SK-N-SH treated with all-trans-retinoic acid at 6 μM for 48 hours (cell line): Measurements from ENCODE around the gene NFAM1.

Source experiments
- ARNTL ChIP-seq: fragments of 450-650 bp; formaldehyde crosslinking; IDR thresholded peaks from 2 replicates; pipeline ENCODE4 v1.5.0; 2020; ENCODE audit warnings: low read depth, mild to moderate bottlenecking, moderate library complexity, borderline replicate concordance
- CSDC2 ChIP-seq: fragments of 250-450 bp; sonication (Bioruptor Pico); IDR thresholded peaks from 2 replicates; pipeline ENCODE4 v1.5.0; 2020; ENCODE audit warnings: mild to moderate bottlenecking, moderate library complexity
- ESRRG ChIP-seq: fragments of 250-450 bp; sonication (Bioruptor Pico); IDR thresholded peaks from 2 replicates; pipeline ENCODE4 v1.6.1; 2021; ENCODE audit warnings: mild to moderate bottlenecking
- GLIS3 ChIP-seq: fragments of 250-450 bp; sonication (Bioruptor Pico); IDR thresholded peaks from 2 replicates; pipeline ENCODE4 v1.5.0; 2020; ENCODE audit warnings: mild to moderate bottlenecking, moderate library complexity
- OSR1 ChIP-seq: fragments of 250-450 bp; sonication (Bioruptor Pico); IDR thresholded peaks from 2 replicates; pipeline ENCODE4 v1.8.0; 2022; ENCODE audit warnings: moderate library complexity, mild to moderate bottlenecking, inconsistent platforms
- PPARA ChIP-seq: fragments of 250-450 bp; sonication (Bioruptor Pico); IDR thresholded peaks from 2 replicates; pipeline ENCODE4 v1.5.0; 2020; ENCODE audit warnings: mild to moderate bottlenecking, borderline replicate concordance
- RARB ChIP-seq: fragments of 250-450 bp; sonication (Bioruptor Pico); IDR thresholded peaks from 2 replicates; pipeline ENCODE4 v1.8.0; 2021; ENCODE audit warnings: mild to moderate bottlenecking, moderate library complexity
- SNAI2 ChIP-seq: fragments of 250-450 bp; sonication (Bioruptor Pico); IDR thresholded peaks from 2 replicates; pipeline ENCODE4 v1.5.0; 2020; ENCODE audit warnings: mild to moderate bottlenecking, moderate library complexity
- ZFP3 ChIP-seq: fragments of 250-450 bp; sonication (Bioruptor Pico); IDR thresholded peaks from 2 replicates; pipeline ENCODE4 v1.5.0; 2020; ENCODE audit warnings: mild to moderate bottlenecking, moderate library complexity
- ZFP30 ChIP-seq: fragments of 450-650 bp; formaldehyde crosslinking; IDR thresholded peaks from 2 replicates; pipeline ENCODE4 v1.5.0; 2022; ENCODE audit warnings: mild to moderate bottlenecking, moderate library complexity
- ZNF565 ChIP-seq: fragments of 450-650 bp; formaldehyde crosslinking; conservative IDR thresholded peaks from 2 replicates; pipeline ENCODE4 v1.5.0; 2020; ENCODE audit warnings: low read depth, mild to moderate bottlenecking, moderate library complexity
- TF ChIP-seq, protein P1 (sequence below): fragments of 250-450 bp; sonication (Bioruptor Pico); IDR thresholded peaks from 2 replicates; pipeline ENCODE4 v1.8.0; 2020; ENCODE audit warnings: mild to moderate bottlenecking, moderate library complexity, borderline replicate concordance
- TF ChIP-seq, protein P2 (sequence below): fragments of 250-450 bp; sonication (Bioruptor Pico); IDR thresholded peaks from 2 replicates; pipeline ENCODE4 v1.5.1; 2021; ENCODE audit warnings: mild to moderate bottlenecking, moderate library complexity

DNA sequence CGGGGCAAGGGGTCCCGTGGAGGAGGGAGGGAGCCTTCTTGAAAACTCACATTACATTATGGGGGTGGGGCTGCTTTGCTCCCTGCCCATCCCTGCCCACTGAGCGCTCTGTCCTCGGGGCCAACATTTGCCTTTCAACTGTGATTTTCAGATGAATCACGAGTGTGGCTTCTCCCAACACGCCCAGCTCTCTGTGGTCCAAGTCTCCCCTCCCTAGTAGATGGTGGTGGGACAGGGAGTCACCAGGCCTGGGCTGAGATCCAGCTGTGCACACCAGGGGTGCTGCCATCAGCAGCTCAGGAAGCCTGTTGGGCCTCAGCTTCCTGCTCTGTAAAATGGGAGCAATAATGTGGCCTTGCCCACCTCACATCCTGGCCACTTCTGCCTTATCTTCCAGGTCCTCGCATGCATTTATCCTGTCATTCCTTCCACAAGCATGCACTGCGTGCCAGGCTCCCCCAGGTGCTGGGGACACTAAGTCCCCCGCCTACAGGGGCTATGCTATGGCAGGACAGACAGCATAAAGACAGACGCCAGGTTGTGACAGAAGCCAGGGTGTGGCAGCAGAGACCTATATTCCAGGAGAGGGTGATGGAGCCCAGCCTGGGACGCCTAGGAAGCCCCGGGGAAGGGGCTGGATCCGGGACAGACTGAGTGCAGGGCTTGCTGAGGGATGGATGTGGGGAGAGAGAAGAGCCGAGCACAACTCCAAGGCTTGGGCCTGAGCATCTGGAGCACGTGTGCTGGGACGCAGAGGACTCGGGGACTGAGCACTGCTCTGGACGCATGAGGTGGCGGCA, 30.5 kb downstream of the NFAM1 start:
- TF ChIP-seq ZNF565 (no peak), ARNTL (no peak), ESRRG (CRISPR knock-in tag) (no peak), CSDC2 (no peak), RARB (no peak), ZFP30 (CRISPR knock-in tag) (no peak), ZFP3 (CRISPR knock-in tag) (no peak), OSR1 (CRISPR knock-in tag) (no peak), PPARA (CRISPR knock-in tag) (no peak), GLIS3 (CRISPR knock-in tag) (no peak), SNAI2 (no peak)
- TF ChIP-seq, protein P1, sequence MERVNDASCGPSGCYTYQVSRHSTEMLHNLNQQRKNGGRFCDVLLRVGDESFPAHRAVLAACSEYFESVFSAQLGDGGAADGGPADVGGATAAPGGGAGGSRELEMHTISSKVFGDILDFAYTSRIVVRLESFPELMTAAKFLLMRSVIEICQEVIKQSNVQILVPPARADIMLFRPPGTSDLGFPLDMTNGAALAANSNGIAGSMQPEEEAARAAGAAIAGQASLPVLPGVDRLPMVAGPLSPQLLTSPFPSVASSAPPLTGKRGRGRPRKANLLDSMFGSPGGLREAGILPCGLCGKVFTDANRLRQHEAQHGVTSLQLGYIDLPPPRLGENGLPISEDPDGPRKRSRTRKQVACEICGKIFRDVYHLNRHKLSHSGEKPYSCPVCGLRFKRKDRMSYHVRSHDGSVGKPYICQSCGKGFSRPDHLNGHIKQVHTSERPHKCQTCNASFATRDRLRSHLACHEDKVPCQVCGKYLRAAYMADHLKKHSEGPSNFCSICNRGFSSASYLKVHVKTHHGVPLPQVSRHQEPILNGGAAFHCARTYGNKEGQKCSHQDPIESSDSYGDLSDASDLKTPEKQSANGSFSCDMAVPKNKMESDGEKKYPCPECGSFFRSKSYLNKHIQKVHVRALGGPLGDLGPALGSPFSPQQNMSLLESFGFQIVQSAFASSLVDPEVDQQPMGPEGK (CRISPR knock-in tag) = no peak
- TF ChIP-seq, protein P2, sequence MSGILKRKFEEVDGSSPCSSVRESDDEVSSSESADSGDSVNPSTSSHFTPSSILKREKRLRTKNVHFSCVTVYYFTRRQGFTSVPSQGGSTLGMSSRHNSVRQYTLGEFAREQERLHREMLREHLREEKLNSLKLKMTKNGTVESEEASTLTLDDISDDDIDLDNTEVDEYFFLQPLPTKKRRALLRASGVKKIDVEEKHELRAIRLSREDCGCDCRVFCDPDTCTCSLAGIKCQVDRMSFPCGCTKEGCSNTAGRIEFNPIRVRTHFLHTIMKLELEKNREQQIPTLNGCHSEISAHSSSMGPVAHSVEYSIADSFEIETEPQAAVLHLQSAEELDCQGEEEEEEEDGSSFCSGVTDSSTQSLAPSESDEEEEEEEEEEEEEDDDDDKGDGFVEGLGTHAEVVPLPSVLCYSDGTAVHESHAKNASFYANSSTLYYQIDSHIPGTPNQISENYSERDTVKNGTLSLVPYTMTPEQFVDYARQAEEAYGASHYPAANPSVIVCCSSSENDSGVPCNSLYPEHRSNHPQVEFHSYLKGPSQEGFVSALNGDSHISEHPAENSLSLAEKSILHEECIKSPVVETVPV (CRISPR knock-in tag) = no peak
